ENCODE measurements around the gene AHR.
"Not testable (repeated sequence)": the region's sequence is repeated elsewhere in the genome, so short reads cannot be mapped to it uniquely, and the experiment has no call there.

AHR gene

GRCh38 chr7:17342756-17343155 is 44.3 kb downstream of the AHR start:
- WGBS = 100% methylated on average over 1 of the region's 2 CpGs
- H3K4ac ChIP-seq (ENCODE audit: low read depth in 1 of 2, low read length in 2 of 2) = no peak overlapping the region
- H3K79me1 ChIP-seq (replicated peaks; ENCODE audit: low read length, poor library complexity, severe bottlenecking) = peaks cover 4% of the 10 kb centered on the region
- no peak overlapping the region for H3K23ac ChIP-seq (ENCODE audit: low read length in 2 of 2)
- no peak overlapping the region for H2AK5ac ChIP-seq (ENCODE audit: low read length, severe bottlenecking)
- H3K18ac ChIP-seq (ENCODE audit: low read depth in 1 of 2, low read length in 2 of 2) = no peak overlapping the region
- no peaks in the 10 kb centered on the region for H3K4me1 ChIP-seq (ENCODE audit: control insufficient read depth, insufficient read depth, low read depth, low read length)
- H2BK15ac ChIP-seq (ENCODE audit: low read depth, poor library complexity, severe bottlenecking) = no peak overlapping the region
- no peak overlapping the region for H3K4me2 ChIP-seq (ENCODE audit: low read length, poor library complexity, severe bottlenecking)
- no peak overlapping the region for H4K8ac ChIP-seq (ENCODE audit: low read length)
- H3K9ac ChIP-seq (ENCODE audit: low read length) = peak overlapping the region; percentile 8
- H3K14ac ChIP-seq (ENCODE audit: low read length in 2 of 2) = no peak overlapping the region
- H3K36me3 ChIP-seq (ENCODE audit: control insufficient read depth in 1 of 2, insufficient read depth in 2 of 2, low read depth in 1 of 2, low read length in 2 of 2) = peaks cover 8 to 42% of the 10 kb centered on the region in 2 experiments
- no peak for DNase-seq
- H2BK12ac ChIP-seq (ENCODE audit: low read length in 2 of 2) = no peak overlapping the region
- no peak overlapping the region for H4K91ac ChIP-seq (ENCODE audit: low read length)
- no peaks in the 10 kb centered on the region for H3K27me3 ChIP-seq (ENCODE audit: control insufficient read depth in 1 of 2, insufficient read depth in 1 of 2, low read length in 2 of 2)
- no peak overlapping the region for H2AFZ ChIP-seq (ENCODE audit: low read depth, low read length)
- H3K9me3 ChIP-seq (ENCODE audit: control insufficient read depth, low read length) = no peaks in the 10 kb centered on the region
- H2BK120ac ChIP-seq (ENCODE audit: low read depth, low read length) = no peak overlapping the region
- no peak overlapping the region for H2BK5ac ChIP-seq (ENCODE audit: low read depth, low read length, poor library complexity, severe bottlenecking)
- H3K27ac ChIP-seq (ENCODE audit: low read length, poor library complexity, severe bottlenecking) = no peak overlapping the region
- no peak overlapping the region for H3K4me3 ChIP-seq (ENCODE audit: insufficient read depth in 1 of 2, low read depth in 1 of 2, low read length in 2 of 2)

GRCh38 chr7:17347401-17347800 is 48.9 kb downstream of the AHR start:
- H3K4me3 ChIP-seq (ENCODE audit: insufficient read depth in 1 of 2, low read depth in 1 of 2, low read length in 2 of 2) = no peak overlapping the region
- no peak overlapping the region for H4K91ac ChIP-seq (ENCODE audit: low read length)
- no peak overlapping the region for H3K4ac ChIP-seq (ENCODE audit: low read depth in 1 of 2, low read length in 2 of 2)
- no peak overlapping the region for H3K23ac ChIP-seq (ENCODE audit: low read length in 2 of 2)
- H3K27me3 ChIP-seq (ENCODE audit: control insufficient read depth in 1 of 2, insufficient read depth in 1 of 2, low read length in 2 of 2) = no peaks in the 10 kb centered on the region
- H3K4me1 ChIP-seq (ENCODE audit: control insufficient read depth, insufficient read depth, low read depth, low read length) = no peaks in the 10 kb centered on the region
- H3K9me3 ChIP-seq (ENCODE audit: control insufficient read depth, low read length) = peaks cover 11% of the 10 kb centered on the region
- H2BK15ac ChIP-seq (ENCODE audit: low read depth, poor library complexity, severe bottlenecking) = no peak overlapping the region
- H3K36me3 ChIP-seq (ENCODE audit: control insufficient read depth in 1 of 2, insufficient read depth in 2 of 2, low read depth in 1 of 2, low read length in 2 of 2) = peaks cover 3 to 21% of the 10 kb centered on the region in 2 experiments
- no peak overlapping the region for H3K14ac ChIP-seq (ENCODE audit: low read length in 2 of 2)
- no peak overlapping the region for H3K9ac ChIP-seq (ENCODE audit: low read length)
- H2BK12ac ChIP-seq (ENCODE audit: low read length in 2 of 2) = no peak overlapping the region
- no peak overlapping the region for H2BK120ac ChIP-seq (ENCODE audit: low read depth, low read length)
- no peak overlapping the region for H3K18ac ChIP-seq (ENCODE audit: low read depth in 1 of 2, low read length in 2 of 2)
- no peak overlapping the region for H4K8ac ChIP-seq (ENCODE audit: low read length)
- no peak overlapping the region for H2AFZ ChIP-seq (ENCODE audit: low read depth, low read length)
- H2BK5ac ChIP-seq (ENCODE audit: low read depth, low read length, poor library complexity, severe bottlenecking) = no peak overlapping the region
- peaks cover 2% of the 10 kb centered on the region for H3K79me1 ChIP-seq (replicated peaks; ENCODE audit: low read length, poor library complexity, severe bottlenecking)
- H3K27ac ChIP-seq (ENCODE audit: low read length, poor library complexity, severe bottlenecking) = no peak overlapping the region
- no peak overlapping the region for H2AK5ac ChIP-seq (ENCODE audit: low read length, severe bottlenecking)
- no peak overlapping the region for H3K4me2 ChIP-seq (ENCODE audit: low read length, poor library complexity, severe bottlenecking)
- DNase-seq = no peak

GRCh38 chr7:17348932-17349331 is 50.5 kb downstream of the AHR start:
- not testable (repeated sequence) for H3K79me1 ChIP-seq (replicated peaks; ENCODE audit: low read length, poor library complexity, severe bottlenecking); H3K27me3 ChIP-seq (ENCODE audit: control insufficient read depth in 1 of 2, insufficient read depth in 1 of 2, low read length in 2 of 2); H2BK12ac ChIP-seq (ENCODE audit: low read length in 2 of 2); H3K9ac ChIP-seq (ENCODE audit: low read length); H3K4me2 ChIP-seq (ENCODE audit: low read length, poor library complexity, severe bottlenecking); H2BK120ac ChIP-seq (ENCODE audit: low read depth, low read length); H2BK15ac ChIP-seq (ENCODE audit: low read depth, poor library complexity, severe bottlenecking); H2AK5ac ChIP-seq (ENCODE audit: low read length, severe bottlenecking); H2BK5ac ChIP-seq (ENCODE audit: low read depth, low read length, poor library complexity, severe bottlenecking); H3K4me3 ChIP-seq (ENCODE audit: insufficient read depth in 1 of 2, low read depth in 1 of 2, low read length in 2 of 2); H3K23ac ChIP-seq (ENCODE audit: low read length in 2 of 2); H3K4me1 ChIP-seq (ENCODE audit: control insufficient read depth, insufficient read depth, low read depth, low read length); DNase-seq; H3K27ac ChIP-seq (ENCODE audit: low read length, poor library complexity, severe bottlenecking); H3K14ac ChIP-seq (ENCODE audit: low read length in 2 of 2); H2AFZ ChIP-seq (ENCODE audit: low read depth, low read length); H3K18ac ChIP-seq (ENCODE audit: low read depth in 1 of 2, low read length in 2 of 2); H4K8ac ChIP-seq (ENCODE audit: low read length); H4K91ac ChIP-seq (ENCODE audit: low read length); H3K4ac ChIP-seq (ENCODE audit: low read depth in 1 of 2, low read length in 2 of 2)
- no CpG with 5 or more reads among the region's 1 CpG for WGBS
- Histone ChIP-seq H3K9me3 (ENCODE audit: control insufficient read depth, low read length) (peaks cover 11% of the 10 kb centered on the region), H3K36me3 (ENCODE audit: control insufficient read depth in 1 of 2, insufficient read depth in 2 of 2, low read depth in 1 of 2, low read length in 2 of 2) (peaks cover 8 to 14% of the 10 kb centered on the region in 2 experiments)

DNA sequence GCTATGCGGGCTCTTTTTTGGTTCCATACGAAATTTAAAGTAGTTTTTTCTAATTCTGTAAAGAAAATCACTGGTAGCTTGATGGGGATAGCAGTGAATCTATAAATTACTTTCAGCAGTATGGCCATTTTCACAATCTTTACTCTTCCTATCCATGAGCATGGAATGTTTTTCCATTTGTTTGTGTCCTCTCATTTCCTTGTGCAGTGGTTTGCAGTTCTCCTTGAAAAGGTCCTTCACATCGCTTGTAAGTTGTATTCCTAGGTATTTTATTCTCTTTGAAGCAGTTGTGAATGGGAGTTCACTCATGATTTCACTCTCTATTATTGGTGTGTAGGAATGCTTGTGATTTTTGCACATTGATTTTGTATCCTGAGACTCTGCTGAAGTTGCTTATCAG is 51.9 kb downstream of the AHR start:
- 100% methylated on average over 3 of the region's 3 CpGs for WGBS
- not testable (repeated sequence) for H3K79me1 ChIP-seq (replicated peaks; ENCODE audit: low read length, poor library complexity, severe bottlenecking)

More for the DNA sequence above, 51.9 kb downstream of the AHR start:
- not testable (repeated sequence) for H3K23ac ChIP-seq (ENCODE audit: low read length in 2 of 2); H2BK15ac ChIP-seq (ENCODE audit: low read depth, poor library complexity, severe bottlenecking); H2BK120ac ChIP-seq (ENCODE audit: low read depth, low read length); H4K91ac ChIP-seq (ENCODE audit: low read length); H3K4me1 ChIP-seq (ENCODE audit: control insufficient read depth, insufficient read depth, low read depth, low read length); DNase-seq; H4K8ac ChIP-seq (ENCODE audit: low read length); H3K14ac ChIP-seq (ENCODE audit: low read length in 2 of 2); H3K4ac ChIP-seq (ENCODE audit: low read depth in 1 of 2, low read length in 2 of 2); H3K4me3 ChIP-seq (ENCODE audit: insufficient read depth in 1 of 2, low read depth in 1 of 2, low read length in 2 of 2); H3K4me2 ChIP-seq (ENCODE audit: low read length, poor library complexity, severe bottlenecking); H2BK5ac ChIP-seq (ENCODE audit: low read depth, low read length, poor library complexity, severe bottlenecking); H3K27me3 ChIP-seq (ENCODE audit: control insufficient read depth in 1 of 2, insufficient read depth in 1 of 2, low read length in 2 of 2); H2AFZ ChIP-seq (ENCODE audit: low read depth, low read length); H2BK12ac ChIP-seq (ENCODE audit: low read length in 2 of 2); H3K18ac ChIP-seq (ENCODE audit: low read depth in 1 of 2, low read length in 2 of 2); H3K9ac ChIP-seq (ENCODE audit: low read length); H2AK5ac ChIP-seq (ENCODE audit: low read length, severe bottlenecking); H3K27ac ChIP-seq (ENCODE audit: low read length, poor library complexity, severe bottlenecking)
- H3K36me3 ChIP-seq (ENCODE audit: control insufficient read depth in 1 of 2, insufficient read depth in 2 of 2, low read depth in 1 of 2, low read length in 2 of 2) = peaks cover 10 to 11% of the 10 kb centered on the region in 2 experiments
- H3K9me3 ChIP-seq (ENCODE audit: control insufficient read depth, low read length) = peaks cover 11% of the 10 kb centered on the region
